Mucosa of gallbladder (tissue), 1 donor: Measurements from ENCODE around the gene UNC13A. TPM values are rescaled to one million over a fixed set of nuclear protein-coding genes. Genes with fewer than 3 reads are reported as not detected.
"Not testable (repeated sequence)": the region's sequence is repeated elsewhere in the genome, so short reads cannot be mapped to it uniquely, and the experiment has no call there.

Experiments used
- DNase-seq: peaks from one replicate; pipeline ENCODE4 v3.0.0-alpha.2; 2020; ENCODE audit warnings: low spot score
- total RNA-seq: library from RNA; stranded (reverse); gene quantifications from one replicate; pipeline ENCODE4 v1.2.1, GENCODE V29; 2021
- donor health status: DM: no; HTN: no; CAD: no.

Gene UNC13A
- total RNA-seq, 1 donor from 2014 or later, result 0.78 TPM

- not testable (repeated sequence) for DNase-seq
These were observed 117.9 kb downstream of the UNC13A start for GRCh38 chr19:17570291-17570690.

GRCh38 chr19:17567940-17568339, 120.2 kb downstream of the UNC13A start:
- DNase-seq, result no peak

GRCh38 chr19:17565611-17566010, 122.5 kb downstream of the UNC13A start:
- no peak for DNase-seq

- no peak for DNase-seq
These were observed 123.4 kb downstream of the UNC13A start for GRCh38 chr19:17564781-17565180.

GRCh38 chr19:17562561-17562960, 125.6 kb downstream of the UNC13A start:
- no peak for DNase-seq

- DNase-seq, result no peak
These were observed 126.1 kb downstream of the UNC13A start for GRCh38 chr19:17562097-17562496.

- no peak for DNase-seq
These were observed 128.0 kb downstream of the UNC13A start for GRCh38 chr19:17560205-17560595.

- no peak for DNase-seq
These were observed 130.7 kb downstream of the UNC13A start for GRCh38 chr19:17557466-17557865.

- no peak for DNase-seq
These were observed 131.2 kb downstream of the UNC13A start for GRCh38 chr19:17556995-17557394.

- DNase-seq, result peak; percentile 37
These were observed 132.0 kb downstream of the UNC13A start for GRCh38 chr19:17555929-17556813.

GRCh38 chr19:17555480-17555928, 132.7 kb downstream of the UNC13A start, which contains the start of gene COLGALT1:
Gene COLGALT1, plus strand, starts transcription at chr19:17555649. Its CDS starts 65 bp downstream, at chr19:17555714.
- DNase-seq, result peak; percentile 98

GRCh38 chr19:17554968-17555479, 133.1 kb downstream of the UNC13A start:
- no peak for DNase-seq

GRCh38 chr19:17553256-17553655, 134.9 kb downstream of the UNC13A start:
- DNase-seq, result peak; percentile 67

GRCh38 chr19:17552735-17553134, 135.4 kb downstream of the UNC13A start:
- not testable (repeated sequence) for DNase-seq

Other genes with a start within 250 kb of the UNC13A start
- gene TMEM221, start 239.7 kb downstream of the UNC13A start, total RNA-seq, result 0.37 TPM
- gene NXNL1, start 227.4 kb downstream of the UNC13A start, total RNA-seq, result not detected
- 37.1 TPM for gene SLC27A1, start 217.8 kb downstream of the UNC13A start, total RNA-seq
- gene PGLS, start 176.7 kb downstream of the UNC13A start, total RNA-seq, result 93.0 TPM
- 71.1 TPM for gene COLGALT1, start 132.7 kb downstream of the UNC13A start, total RNA-seq
- 92.3 TPM for gene MAP1S, start 31.1 kb upstream of the UNC13A start, total RNA-seq
- gene FCHO1, start 63.1 kb upstream of the UNC13A start, total RNA-seq, result 19.8 TPM
- 243 TPM for gene B3GNT3, start 106.8 kb upstream of the UNC13A start, total RNA-seq
- not detected for gene INSL3, start 133.2 kb upstream of the UNC13A start, total RNA-seq
- gene JAK3, start 159.6 kb upstream of the UNC13A start, total RNA-seq, result 13.4 TPM
- 1,253 TPM for gene RPL18A, start 171.6 kb upstream of the UNC13A start, total RNA-seq
- not detected for gene SLC5A5, start 183.6 kb upstream of the UNC13A start, total RNA-seq
- gene CCDC124, start 244.7 kb upstream of the UNC13A start, total RNA-seq, result 68.3 TPM